A673 (cell line): ENCODE data around the gene P2RY14.

ENCODE experiments used
- EZH2 ChIP-seq: fragments of 200-600 bp; sonication (generic); IDR thresholded peaks from 2 replicates; pipeline ENCODE4 v1.6.1; 2017; ENCODE audit warnings: borderline replicate concordance, low read depth, mild to moderate bottlenecking, mixed read lengths, antibody characterized with exemption, low read length; ENCODE audit not compliant: poor library complexity, severe bottlenecking
- TF ChIP-seq, protein P1 (sequence below): fragments of 300-800, 200-600 bp; sonication (generic); conservative IDR thresholded peaks from 2 replicates; pipeline ENCODE4 v1.5.1; 2017; ENCODE audit warnings: low read depth, mild to moderate bottlenecking, antibody characterized with exemption, low read length, moderate library complexity, mixed read lengths

GRCh38 chr3:151219056-151219455 is 59.3 kb downstream of the P2RY14 start:
- no peak for TF ChIP-seq EZH2
- TF ChIP-seq, protein P1, sequence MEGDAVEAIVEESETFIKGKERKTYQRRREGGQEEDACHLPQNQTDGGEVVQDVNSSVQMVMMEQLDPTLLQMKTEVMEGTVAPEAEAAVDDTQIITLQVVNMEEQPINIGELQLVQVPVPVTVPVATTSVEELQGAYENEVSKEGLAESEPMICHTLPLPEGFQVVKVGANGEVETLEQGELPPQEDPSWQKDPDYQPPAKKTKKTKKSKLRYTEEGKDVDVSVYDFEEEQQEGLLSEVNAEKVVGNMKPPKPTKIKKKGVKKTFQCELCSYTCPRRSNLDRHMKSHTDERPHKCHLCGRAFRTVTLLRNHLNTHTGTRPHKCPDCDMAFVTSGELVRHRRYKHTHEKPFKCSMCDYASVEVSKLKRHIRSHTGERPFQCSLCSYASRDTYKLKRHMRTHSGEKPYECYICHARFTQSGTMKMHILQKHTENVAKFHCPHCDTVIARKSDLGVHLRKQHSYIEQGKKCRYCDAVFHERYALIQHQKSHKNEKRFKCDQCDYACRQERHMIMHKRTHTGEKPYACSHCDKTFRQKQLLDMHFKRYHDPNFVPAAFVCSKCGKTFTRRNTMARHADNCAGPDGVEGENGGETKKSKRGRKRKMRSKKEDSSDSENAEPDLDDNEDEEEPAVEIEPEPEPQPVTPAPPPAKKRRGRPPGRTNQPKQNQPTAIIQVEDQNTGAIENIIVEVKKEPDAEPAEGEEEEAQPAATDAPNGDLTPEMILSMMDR, result no peak
